ENCODE data around the gene TMEM72.

TMEM72 gene

DNA sequence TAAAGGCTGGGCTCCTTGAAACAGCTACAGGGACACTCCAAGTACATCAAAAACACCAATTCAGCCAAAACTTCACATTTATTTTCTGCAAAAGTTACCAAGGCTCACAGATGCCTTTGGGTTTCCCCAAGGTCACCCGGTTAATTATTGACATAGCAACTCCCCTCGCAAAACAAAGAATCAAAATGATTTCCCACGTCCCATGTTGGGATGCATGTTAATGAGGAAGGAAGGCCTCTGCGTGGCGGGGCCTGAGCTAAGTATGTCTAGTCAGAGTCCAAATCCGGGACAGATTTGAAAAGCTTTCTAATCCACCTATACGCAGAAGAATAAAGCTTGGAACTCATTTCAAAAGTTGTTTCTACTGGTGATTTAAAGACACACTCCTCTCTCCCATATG is 535 bp upstream of the TMEM72 start:
- TF ChIP-seq CTCF (IDR thresholded peaks at IDR 0.05; ENCODE audit: extremely low read depth, missing control alignments), result no peak
- DNase-seq (ENCODE audit: low spot score), result no peak

DNA sequence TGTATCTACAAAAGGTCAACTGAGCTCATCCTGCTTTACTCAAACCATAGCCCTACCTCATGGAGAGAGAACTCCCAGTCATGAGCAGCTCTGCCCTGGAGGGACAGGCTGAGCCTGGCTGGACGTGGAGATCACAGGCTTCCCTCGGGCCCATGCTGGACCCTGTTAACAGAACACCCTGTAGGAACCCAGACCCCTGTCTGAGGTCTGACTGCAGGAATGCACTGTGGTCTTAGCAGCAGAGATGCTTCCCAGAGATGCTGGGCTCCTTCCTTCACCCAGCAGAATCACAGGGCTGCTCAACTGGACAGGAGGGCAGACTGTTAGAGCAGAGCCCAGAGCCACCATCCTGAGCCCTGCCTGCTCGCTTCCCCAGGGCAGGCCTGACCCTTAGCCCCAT is 814 bp downstream of the TMEM72 start:
- TF ChIP-seq CTCF (IDR thresholded peaks at IDR 0.05; ENCODE audit: extremely low read depth, missing control alignments), result no peak
- no peak for DNase-seq (ENCODE audit: low spot score)

DNA sequence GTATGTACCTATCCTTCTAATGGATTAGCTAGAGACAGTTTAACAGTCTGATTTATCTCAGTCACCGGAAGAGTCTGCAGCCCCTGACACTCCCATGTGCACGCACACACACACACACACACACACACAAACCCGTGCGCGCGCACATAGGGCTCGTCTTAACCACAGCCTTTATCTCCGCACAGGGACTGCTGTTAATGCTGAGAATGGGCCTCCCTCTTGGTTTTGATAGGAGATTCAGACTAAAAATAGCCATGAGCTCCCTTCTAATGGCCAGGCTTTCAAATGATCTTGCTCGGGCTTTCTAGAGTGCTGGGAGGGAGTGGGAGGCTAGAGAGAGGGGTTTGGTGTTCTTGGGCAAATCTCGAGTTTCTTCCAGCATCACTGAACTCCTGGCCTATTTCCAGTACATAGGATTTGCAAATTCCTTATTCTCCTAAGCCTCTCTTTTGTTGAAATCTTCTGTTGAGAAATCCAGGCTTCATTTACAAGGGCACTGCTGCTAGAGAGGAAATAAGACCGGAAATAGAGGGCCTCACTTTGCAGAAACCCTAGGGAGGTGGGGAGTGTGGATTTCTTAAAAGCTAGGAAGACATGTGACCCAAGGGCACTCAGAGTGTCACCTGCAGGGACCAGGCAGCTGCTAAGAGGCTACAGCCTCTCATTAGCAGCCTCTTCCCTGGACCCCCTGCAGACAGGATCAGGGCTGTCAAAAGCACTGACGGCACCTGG is 2.4 kb downstream of the TMEM72 start:
- no peak for DNase-seq (ENCODE audit: low spot score)
- TF ChIP-seq CTCF (IDR thresholded peaks at IDR 0.05; ENCODE audit: extremely low read depth, missing control alignments), result no peak

DNA sequence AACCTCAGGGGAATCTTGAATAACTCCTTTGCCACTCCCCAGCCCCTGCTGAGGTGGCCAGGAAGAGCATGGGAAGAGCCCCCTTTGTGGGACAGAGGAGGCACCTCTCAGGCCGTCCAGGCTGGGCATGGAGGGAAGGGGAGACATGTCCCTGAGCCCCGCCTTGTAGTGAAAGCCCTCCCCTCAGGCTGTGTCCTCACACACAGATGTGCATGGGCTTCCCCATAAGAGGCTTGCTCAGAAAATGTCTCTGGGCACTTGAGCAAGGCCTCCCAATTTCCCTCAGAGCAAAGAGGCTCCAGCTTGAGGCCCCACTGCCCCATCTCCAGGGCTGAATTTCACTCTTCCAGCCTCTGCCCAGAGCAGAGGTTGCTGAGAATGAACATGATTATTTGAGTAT is 3.8 kb downstream of the TMEM72 start:
- no peak for TF ChIP-seq CTCF (IDR thresholded peaks at IDR 0.05; ENCODE audit: extremely low read depth, missing control alignments)
- DNase-seq (ENCODE audit: low spot score), result no peak

GRCh38 chr10:44916429-44916828 is 5.3 kb downstream of the TMEM72 start:
- no peak for TF ChIP-seq CTCF (IDR thresholded peaks at IDR 0.05; ENCODE audit: extremely low read depth, missing control alignments)
- DNase-seq (ENCODE audit: low spot score), result no peak

GRCh38 chr10:44917848-44918247 is 6.7 kb downstream of the TMEM72 start:
- TF ChIP-seq CTCF (IDR thresholded peaks at IDR 0.05; ENCODE audit: extremely low read depth, missing control alignments), result no peak
- DNase-seq (ENCODE audit: low spot score), result no peak

GRCh38 chr10:44920252-44920651 is 9.1 kb downstream of the TMEM72 start:
- DNase-seq (ENCODE audit: low spot score), result no peak
- no peak for TF ChIP-seq CTCF (IDR thresholded peaks at IDR 0.05; ENCODE audit: extremely low read depth, missing control alignments)

Measured in GM20000 (cell line).